ENCODE measurements around the gene CCBE1. TPM values are rescaled to one million over a fixed set of nuclear protein-coding genes. Genes with fewer than 3 reads are reported as not detected.
"Not testable (repeated sequence)": the region's sequence is repeated elsewhere in the genome, so short reads cannot be mapped to it uniquely, and the experiment has no call there.

CCBE1 gene
- under 1 TPM in 1 of 3 donors, not detected in 2; 0.18 TPM for total RNA-seq

GRCh38 chr18:59697236-59697932, at the start of gene CCBE1:
Gene CCBE1, minus strand, starts transcription at chr18:59697423.
- H3K4me1 Mint-ChIP-seq (ENCODE audit: low read depth): peaks cover 11% of the 10 kb centered on the region
- DNase-seq (no peak), ATAC-seq (peak in 1 of 2 donors; percentile 48)
- peaks cover 42% of the 10 kb centered on the region for H3K27me3 Mint-ChIP-seq (ENCODE audit: low read depth)
- H3K36me3 Mint-ChIP-seq (ENCODE audit: insufficient read depth): no peaks in the 10 kb centered on the region
- H3K4me3 Mint-ChIP-seq: no peak within 1 kb of the TSS
- no peaks in the 10 kb centered on the region for H3K9me3 Mint-ChIP-seq

- H3K4me1 Mint-ChIP-seq (ENCODE audit: low read depth): no peaks in the 10 kb centered on the region
- H3K27me3 Mint-ChIP-seq (ENCODE audit: low read depth): no peaks in the 10 kb centered on the region
- no peak for ATAC-seq
- no peaks in the 10 kb centered on the region for H3K36me3 Mint-ChIP-seq (ENCODE audit: insufficient read depth)
- no peak overlapping the region for H3K4me3 Mint-ChIP-seq
- no peak for DNase-seq
- no peaks in the 10 kb centered on the region for H3K9me3 Mint-ChIP-seq
These were observed 47.1 kb upstream of the CCBE1 start for GRCh38 chr18:59744271-59744721.

- Mint-ChIP-seq H3K27me3 (ENCODE audit: low read depth) (peaks cover 1% of the 10 kb centered on the region), H3K4me3 (no peak overlapping the region), H3K36me3 (ENCODE audit: insufficient read depth) (no peaks in the 10 kb centered on the region), H3K4me1 (ENCODE audit: low read depth) (no peaks in the 10 kb centered on the region), H3K9me3 (peaks cover 5% of the 10 kb centered on the region)
- ATAC-seq (no peak), DNase-seq (no peak)
These were observed 46.3 kb upstream of the CCBE1 start for GRCh38 chr18:59743566-59743965.

GRCh38 chr18:59742325-59743111, 45.3 kb upstream of the CCBE1 start:
- no peaks in the 10 kb centered on the region for H3K36me3 Mint-ChIP-seq (ENCODE audit: insufficient read depth)
- no peaks in the 10 kb centered on the region for H3K4me1 Mint-ChIP-seq (ENCODE audit: low read depth)
- DNase-seq (no peak), ATAC-seq (no peak)
- peaks cover 5% of the 10 kb centered on the region for H3K27me3 Mint-ChIP-seq (ENCODE audit: low read depth)
- H3K9me3 Mint-ChIP-seq: peaks cover 6% of the 10 kb centered on the region
- H3K4me3 Mint-ChIP-seq: no peak overlapping the region

DNA sequence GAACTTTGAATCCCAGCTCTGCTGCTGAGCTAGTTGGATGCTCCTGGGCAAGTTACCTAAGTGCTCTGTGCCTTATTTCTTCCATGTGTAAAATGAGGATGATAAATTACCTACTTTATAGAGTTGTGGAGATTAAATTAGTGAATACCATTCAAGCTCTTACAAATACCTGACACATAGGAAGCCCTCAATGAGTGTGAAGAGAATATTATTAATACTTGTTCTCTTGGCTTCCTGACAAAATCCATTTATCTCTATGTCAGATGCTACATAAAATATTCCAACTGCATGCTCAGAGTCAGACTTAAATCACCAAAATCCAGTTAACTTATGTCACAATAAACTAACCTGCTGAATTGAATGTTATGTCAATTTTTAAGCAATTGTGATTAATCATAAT, 42.9 kb upstream of the CCBE1 start:
- Mint-ChIP-seq H3K9me3 (peaks cover 6% of the 10 kb centered on the region), H3K4me1 (ENCODE audit: low read depth) (no peaks in the 10 kb centered on the region), H3K4me3 (no peak overlapping the region), H3K36me3 (ENCODE audit: insufficient read depth) (no peaks in the 10 kb centered on the region), H3K27me3 (ENCODE audit: low read depth) (peaks cover 5% of the 10 kb centered on the region)
- DNase-seq (no peak), ATAC-seq (no peak)

DNA sequence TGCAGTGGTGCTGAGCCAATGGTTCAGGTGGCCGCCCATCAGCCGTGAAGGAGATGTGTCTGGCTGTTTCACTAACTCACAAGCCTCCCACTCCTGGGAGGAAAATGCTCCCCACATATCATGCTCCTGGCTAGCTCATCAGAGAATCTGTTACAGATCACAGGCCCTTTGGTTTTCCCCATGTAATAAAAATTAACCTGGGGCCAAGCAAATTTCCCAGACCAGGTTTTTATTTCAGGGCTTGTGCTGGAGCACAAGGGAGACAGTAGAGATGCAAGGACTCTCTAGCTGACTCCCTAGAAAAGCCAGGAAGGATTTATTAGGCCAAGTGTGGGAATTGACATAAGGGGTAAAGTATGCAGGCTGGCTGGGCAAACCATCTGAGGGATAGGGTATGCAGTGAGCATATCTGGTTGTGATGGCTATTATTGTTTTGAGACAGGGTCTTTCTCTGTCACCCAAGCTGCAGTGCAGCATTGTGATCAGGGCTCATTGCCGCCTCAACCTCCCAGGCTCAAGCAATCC, 40.6 kb upstream of the CCBE1 start:
- DNase-seq (no peak), ATAC-seq (no peak)
- Mint-ChIP-seq H3K9me3 (peaks cover 6% of the 10 kb centered on the region), H3K36me3 (ENCODE audit: insufficient read depth) (no peaks in the 10 kb centered on the region), H3K4me3 (no peak overlapping the region), H3K4me1 (ENCODE audit: low read depth) (no peaks in the 10 kb centered on the region), H3K27me3 (ENCODE audit: low read depth) (peaks cover 5% of the 10 kb centered on the region)

- DNase-seq; H3K4me1 Mint-ChIP-seq (ENCODE audit: low read depth); H3K9me3 Mint-ChIP-seq; H3K36me3 Mint-ChIP-seq (ENCODE audit: insufficient read depth); ATAC-seq; H3K4me3 Mint-ChIP-seq; H3K27me3 Mint-ChIP-seq (ENCODE audit: low read depth): not testable (repeated sequence)
These were observed 40.1 kb upstream of the CCBE1 start for GRCh38 chr18:59737335-59737734.

- Mint-ChIP-seq H3K27me3 (ENCODE audit: low read depth) (peaks cover 5% of the 10 kb centered on the region), H3K9me3 (peaks cover 6% of the 10 kb centered on the region), H3K36me3 (ENCODE audit: insufficient read depth) (no peaks in the 10 kb centered on the region), H3K4me3 (no peak overlapping the region), H3K4me1 (ENCODE audit: low read depth) (no peaks in the 10 kb centered on the region)
- no peak for ATAC-seq
- no peak for DNase-seq
These were observed 38.8 kb upstream of the CCBE1 start for GRCh38 chr18:59736061-59736460.

GRCh38 chr18:59735269-59735860, 38.1 kb upstream of the CCBE1 start:
- ATAC-seq (no peak), DNase-seq (no peak)
- H3K9me3 Mint-ChIP-seq: peaks cover 6% of the 10 kb centered on the region
- H3K4me1 Mint-ChIP-seq (ENCODE audit: low read depth): no peaks in the 10 kb centered on the region
- no peak overlapping the region for H3K4me3 Mint-ChIP-seq
- H3K27me3 Mint-ChIP-seq (ENCODE audit: low read depth): peaks cover 5% of the 10 kb centered on the region
- no peaks in the 10 kb centered on the region for H3K36me3 Mint-ChIP-seq (ENCODE audit: insufficient read depth)

- no peaks in the 10 kb centered on the region for H3K4me1 Mint-ChIP-seq (ENCODE audit: low read depth)
- no peaks in the 10 kb centered on the region for H3K9me3 Mint-ChIP-seq
- no peak for DNase-seq
- H3K4me3 Mint-ChIP-seq: no peak overlapping the region
- no peak for ATAC-seq
- H3K36me3 Mint-ChIP-seq (ENCODE audit: insufficient read depth): no peaks in the 10 kb centered on the region
- H3K27me3 Mint-ChIP-seq (ENCODE audit: low read depth): peaks cover 3% of the 10 kb centered on the region
These were observed 36.2 kb upstream of the CCBE1 start for GRCh38 chr18:59733421-59733820.

- Mint-ChIP-seq H3K9me3 (no peaks in the 10 kb centered on the region), H3K4me1 (ENCODE audit: low read depth) (no peaks in the 10 kb centered on the region), H3K36me3 (ENCODE audit: insufficient read depth) (no peaks in the 10 kb centered on the region), H3K4me3 (no peak overlapping the region), H3K27me3 (ENCODE audit: low read depth) (peaks cover 3% of the 10 kb centered on the region)
- ATAC-seq (no peak), DNase-seq (no peak)
These were observed 33.7 kb upstream of the CCBE1 start for GRCh38 chr18:59730896-59731295.

DNA sequence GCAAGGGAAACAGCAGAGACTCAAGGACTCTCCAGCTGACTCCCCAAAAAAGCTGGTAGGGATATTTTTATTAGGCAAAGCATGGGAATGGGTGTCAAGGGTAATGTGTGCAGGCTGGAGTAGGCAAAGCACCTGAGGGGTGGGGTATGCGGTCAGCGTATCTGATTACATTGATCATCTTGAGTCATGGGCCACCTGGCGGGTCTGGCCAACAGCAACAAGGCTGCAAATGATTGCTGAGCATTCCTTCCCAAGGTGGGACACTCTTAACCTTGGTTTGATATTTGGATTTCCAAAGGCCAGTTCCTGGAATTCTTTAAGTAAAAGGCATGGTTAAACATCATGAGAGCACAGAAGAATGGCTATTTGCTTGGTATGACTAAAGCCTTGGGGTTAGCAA, 32.6 kb upstream of the CCBE1 start:
- no peaks in the 10 kb centered on the region for H3K4me1 Mint-ChIP-seq (ENCODE audit: low read depth)
- ATAC-seq (no peak), DNase-seq (no peak)
- H3K9me3 Mint-ChIP-seq: no peaks in the 10 kb centered on the region
- H3K27me3 Mint-ChIP-seq (ENCODE audit: low read depth): peaks cover 3% of the 10 kb centered on the region
- H3K36me3 Mint-ChIP-seq (ENCODE audit: insufficient read depth): no peaks in the 10 kb centered on the region
- no peak overlapping the region for H3K4me3 Mint-ChIP-seq

GRCh38 chr18:59728816-59729215, 31.6 kb upstream of the CCBE1 start:
- ATAC-seq (no peak), DNase-seq (no peak)
- Mint-ChIP-seq H3K27me3 (ENCODE audit: low read depth) (peaks cover 3% of the 10 kb centered on the region), H3K36me3 (ENCODE audit: insufficient read depth) (no peaks in the 10 kb centered on the region), H3K4me3 (no peak overlapping the region), H3K4me1 (ENCODE audit: low read depth) (no peaks in the 10 kb centered on the region), H3K9me3 (no peaks in the 10 kb centered on the region)

GRCh38 chr18:59725142-59725541, 27.9 kb upstream of the CCBE1 start:
- ATAC-seq: no peak
- Mint-ChIP-seq H3K4me3 (no peak overlapping the region), H3K4me1 (ENCODE audit: low read depth) (no peaks in the 10 kb centered on the region)

More at GRCh38 chr18:59725142-59725541, 27.9 kb upstream of the CCBE1 start:
- H3K9me3 Mint-ChIP-seq: no peaks in the 10 kb centered on the region
- DNase-seq: no peak
- no peaks in the 10 kb centered on the region for H3K36me3 Mint-ChIP-seq (ENCODE audit: insufficient read depth)
- H3K27me3 Mint-ChIP-seq (ENCODE audit: low read depth): peaks cover 3% of the 10 kb centered on the region
